Omental fat pad (tissue), 4 donors: ENCODE measurements around the gene PTPRD. TPM values are rescaled to one million over a fixed set of nuclear protein-coding genes. Genes with fewer than 3 reads are reported as not detected.

Experiments
- ATAC-seq: fragments of 150-250 bp; one replicate; pipeline ENCODE4 v1.9.1; 2016; ENCODE audit warnings: mild to moderate bottlenecking, moderate library complexity; ENCODE audit not compliant: low FRiP score
- DNase-seq: peaks from one replicate; pipeline ENCODE4 v3.0.0-alpha.2; 2019; ENCODE audit warnings: low spot score
- total RNA-seq, 4 donors: library from RNA; depleted of rRNA; stranded (reverse); fragments of >200 nt; gene quantifications; one replicate each; pipeline ENCODE4 v1.1.0, GENCODE V29; 2016
- TF ChIP-seq, protein P1 (sequence below), 3 donors: fragments of 450-650 bp; IDR thresholded peaks; one replicate each; pipeline ENCODE4 v1.5.1; 2016 to 2017; ENCODE audit warnings: antibody characterized with exemption in 3 of 3, mild to moderate bottlenecking in 3 of 3, moderate library complexity in 2 of 3

Gene PTPRD
- total RNA-seq, 4 donors from 2014 or later, result 3.5 to 34.2 (median 11.2) TPM

DNA sequence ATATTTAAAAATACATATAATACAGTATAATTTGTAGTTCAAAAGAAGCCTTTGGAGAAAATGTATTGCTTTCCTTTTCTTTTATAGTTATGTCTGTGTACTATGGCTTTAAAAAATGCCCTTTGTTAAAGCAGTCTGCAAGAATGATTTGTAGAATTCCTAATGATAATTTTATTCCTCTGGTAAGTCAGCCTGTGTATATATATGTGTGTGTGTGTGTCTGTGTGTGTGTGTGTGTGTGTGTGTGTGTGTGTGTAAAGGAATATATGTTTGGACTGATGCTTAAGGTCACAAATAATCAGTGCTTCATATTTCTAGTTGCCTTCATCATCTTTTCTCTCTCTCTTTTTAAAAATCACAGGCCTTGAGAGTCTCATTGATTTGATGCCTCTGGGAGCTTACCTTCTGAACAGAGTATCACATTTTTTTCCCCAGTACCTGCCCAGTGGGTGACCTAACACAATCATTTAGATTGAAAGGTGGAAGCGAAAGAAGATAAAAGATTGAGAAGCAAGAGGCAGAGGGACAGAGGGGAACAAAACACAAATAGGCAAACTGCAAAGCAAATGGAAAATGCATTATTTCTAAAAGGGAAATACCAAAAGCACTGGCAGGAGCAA is 2104.0 kb downstream of the PTPRD start:
- DNase-seq (no peak), ATAC-seq (no peak)
- TF ChIP-seq, protein P1, sequence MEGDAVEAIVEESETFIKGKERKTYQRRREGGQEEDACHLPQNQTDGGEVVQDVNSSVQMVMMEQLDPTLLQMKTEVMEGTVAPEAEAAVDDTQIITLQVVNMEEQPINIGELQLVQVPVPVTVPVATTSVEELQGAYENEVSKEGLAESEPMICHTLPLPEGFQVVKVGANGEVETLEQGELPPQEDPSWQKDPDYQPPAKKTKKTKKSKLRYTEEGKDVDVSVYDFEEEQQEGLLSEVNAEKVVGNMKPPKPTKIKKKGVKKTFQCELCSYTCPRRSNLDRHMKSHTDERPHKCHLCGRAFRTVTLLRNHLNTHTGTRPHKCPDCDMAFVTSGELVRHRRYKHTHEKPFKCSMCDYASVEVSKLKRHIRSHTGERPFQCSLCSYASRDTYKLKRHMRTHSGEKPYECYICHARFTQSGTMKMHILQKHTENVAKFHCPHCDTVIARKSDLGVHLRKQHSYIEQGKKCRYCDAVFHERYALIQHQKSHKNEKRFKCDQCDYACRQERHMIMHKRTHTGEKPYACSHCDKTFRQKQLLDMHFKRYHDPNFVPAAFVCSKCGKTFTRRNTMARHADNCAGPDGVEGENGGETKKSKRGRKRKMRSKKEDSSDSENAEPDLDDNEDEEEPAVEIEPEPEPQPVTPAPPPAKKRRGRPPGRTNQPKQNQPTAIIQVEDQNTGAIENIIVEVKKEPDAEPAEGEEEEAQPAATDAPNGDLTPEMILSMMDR (IDR thresholded peaks at IDR 0.05), result no peak

DNA sequence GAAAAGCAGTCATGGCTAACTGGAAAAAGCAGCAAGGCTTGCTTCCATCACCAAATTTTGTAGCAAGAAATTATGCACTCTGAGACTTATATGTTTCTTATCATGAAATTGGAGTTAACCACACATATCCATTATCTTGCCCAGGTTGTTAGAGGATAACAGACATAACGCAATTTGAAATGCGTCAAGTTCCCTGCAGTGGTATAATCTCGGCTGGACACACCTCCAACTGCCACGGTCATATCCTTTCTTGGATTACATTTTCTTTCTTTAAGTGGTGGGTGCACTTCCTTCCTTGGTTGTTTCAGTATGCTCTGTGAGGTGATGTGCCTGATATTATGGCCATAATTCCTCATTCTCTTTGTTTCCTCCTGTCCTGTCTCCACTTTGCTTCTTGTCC is 2118.2 kb downstream of the PTPRD start:
- ATAC-seq (no peak), DNase-seq (no peak)
- TF ChIP-seq, protein P1 (IDR thresholded peaks at IDR 0.05), result no peak

DNA sequence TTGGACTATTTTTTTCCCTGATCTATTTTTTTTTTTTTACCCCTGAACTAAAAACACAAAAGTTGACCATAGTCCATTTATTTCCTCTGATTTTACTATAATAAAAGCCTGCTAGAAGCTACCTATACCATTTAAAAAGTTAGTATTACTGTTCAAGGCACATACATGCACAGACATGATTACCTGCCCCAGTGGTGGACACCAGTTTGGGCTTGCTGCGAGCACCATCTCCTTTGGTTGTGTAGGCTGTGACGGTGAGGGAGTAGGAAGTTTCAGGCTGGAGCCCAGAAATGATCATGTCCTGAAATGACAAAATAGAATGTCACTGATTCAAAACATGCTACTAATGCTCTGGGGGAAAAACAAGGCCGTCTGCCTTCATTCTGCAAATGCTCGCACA is 2120.1 kb downstream of the PTPRD start:
- TF ChIP-seq, protein P1 (IDR thresholded peaks at IDR 0.05), result no peak
- no peak for DNase-seq
- ATAC-seq, result no peak

DNA sequence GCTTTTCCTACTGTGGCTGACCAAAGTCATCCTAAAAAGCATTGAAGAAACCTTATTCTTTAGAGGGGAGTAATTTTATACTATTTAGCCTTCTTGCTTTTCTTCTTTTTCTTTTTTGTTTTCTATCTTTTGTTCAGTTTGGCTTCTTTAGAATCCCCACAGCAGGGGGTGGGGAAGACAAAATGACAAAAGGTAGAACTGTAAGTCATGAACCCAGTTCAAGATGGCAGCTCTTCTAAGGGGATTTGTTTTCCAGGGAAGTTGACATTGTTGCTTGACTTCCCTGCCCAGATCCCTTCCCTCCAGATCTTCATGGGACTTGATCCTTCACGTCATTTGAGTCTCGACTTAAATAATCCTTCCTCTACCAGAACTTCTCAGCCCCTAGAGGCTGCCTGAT is 2120.8 kb downstream of the PTPRD start:
- no peak for ATAC-seq
- TF ChIP-seq, protein P1 (IDR thresholded peaks at IDR 0.05), result no peak
- no peak for DNase-seq

DNA sequence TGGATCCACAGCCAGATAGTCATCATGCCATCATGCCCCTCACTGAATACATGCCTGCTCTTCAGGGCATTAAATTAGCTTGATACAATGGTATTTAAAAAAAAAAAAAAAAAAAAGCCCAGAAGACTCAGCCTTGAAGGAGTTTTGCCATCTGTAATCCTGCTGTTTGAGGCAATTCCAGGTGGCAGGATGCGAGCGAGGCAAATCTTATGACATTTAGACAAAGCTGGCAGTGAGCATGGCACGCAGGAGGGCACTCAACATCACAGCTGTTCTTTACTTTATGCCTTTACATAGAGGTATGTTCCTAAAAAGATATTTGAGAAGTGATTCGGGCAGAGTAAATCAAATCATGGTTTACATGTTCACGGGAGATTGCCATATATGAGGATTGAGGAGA is 2121.2 kb downstream of the PTPRD start:
- TF ChIP-seq, protein P1 (IDR thresholded peaks at IDR 0.05), result no peak
- DNase-seq, result no peak
- no peak for ATAC-seq

DNA sequence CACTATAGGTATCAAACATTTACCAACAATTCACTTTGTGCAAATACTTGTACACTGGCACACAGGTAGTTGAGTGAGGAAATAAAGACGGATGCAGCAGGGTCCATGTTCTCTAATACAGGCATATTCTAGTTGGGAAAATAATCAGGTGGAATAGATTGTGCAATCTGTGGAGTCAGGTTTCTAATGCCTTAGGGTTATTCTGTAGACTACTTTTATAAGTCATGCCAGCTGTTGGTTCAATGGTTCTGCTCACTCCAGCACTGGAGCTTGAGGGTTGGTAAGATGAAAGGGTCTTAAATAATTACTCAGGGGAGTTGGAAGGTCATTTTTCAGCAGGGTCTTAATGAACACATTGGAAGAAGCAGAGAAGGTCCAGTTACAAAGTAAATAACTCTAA is 2123.0 kb downstream of the PTPRD start:
- TF ChIP-seq, protein P1 (IDR thresholded peaks at IDR 0.05), result no peak
- no peak for DNase-seq
- no peak for ATAC-seq

DNA sequence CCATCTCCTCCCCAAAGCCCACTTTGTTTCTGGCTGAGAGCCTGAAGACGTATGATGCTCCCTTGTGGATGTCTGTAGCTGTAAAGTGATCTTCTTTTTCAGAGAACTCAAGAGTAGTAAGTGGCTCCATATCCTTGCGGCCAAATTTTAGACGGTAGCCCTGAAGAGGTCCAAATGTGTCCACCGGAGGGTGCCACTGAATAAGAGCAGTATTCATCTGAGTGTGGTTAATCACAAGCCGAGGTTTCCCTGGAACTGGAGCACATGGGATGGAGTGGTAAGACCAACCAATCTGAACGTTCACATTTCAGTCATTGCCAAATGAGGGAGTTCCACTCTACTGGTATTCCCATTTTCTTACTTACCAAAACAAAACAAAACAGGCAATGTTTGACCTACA is 2126.7 kb downstream of the PTPRD start:
- ATAC-seq, result no peak
- TF ChIP-seq, protein P1 (IDR thresholded peaks at IDR 0.05), result no peak
- no peak for DNase-seq
